GM19193 (cell line): ENCODE results near the gene KRTAP4-7.
"Not testable (repeated sequence)": the region's sequence is repeated elsewhere in the genome, so short reads cannot be mapped to it uniquely, and the experiment has no call there.

Experiments
- POLR2A ChIP-seq: IDR thresholded peaks from 4 replicates; pipeline ENCODE4 v1.6.1; 2011; ENCODE audit not compliant: insufficient read depth, insufficient read length; ENCODE audit errors: extremely low read depth

Gene KRTAP4-7

DNA sequence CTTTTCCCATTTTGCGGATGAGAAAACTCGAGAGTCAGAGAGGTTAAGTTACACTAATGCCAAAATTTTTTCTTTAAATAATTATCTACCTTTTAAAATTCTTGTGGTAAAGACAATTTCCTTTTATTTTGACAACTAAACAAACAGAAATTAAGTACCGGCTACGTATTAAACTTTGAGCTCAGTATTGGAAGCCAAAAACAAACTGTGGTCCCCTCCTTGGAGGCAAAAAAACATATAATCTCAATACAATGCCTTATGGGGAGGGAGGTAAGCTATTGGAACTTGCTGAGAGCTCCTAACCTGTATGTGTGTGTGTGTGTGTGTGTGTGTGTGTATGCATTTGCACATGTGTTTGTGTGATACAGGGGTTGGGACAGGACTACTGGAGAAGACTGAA is 20.5 kb upstream of the KRTAP4-7 start:
- no peak for TF ChIP-seq POLR2A

DNA sequence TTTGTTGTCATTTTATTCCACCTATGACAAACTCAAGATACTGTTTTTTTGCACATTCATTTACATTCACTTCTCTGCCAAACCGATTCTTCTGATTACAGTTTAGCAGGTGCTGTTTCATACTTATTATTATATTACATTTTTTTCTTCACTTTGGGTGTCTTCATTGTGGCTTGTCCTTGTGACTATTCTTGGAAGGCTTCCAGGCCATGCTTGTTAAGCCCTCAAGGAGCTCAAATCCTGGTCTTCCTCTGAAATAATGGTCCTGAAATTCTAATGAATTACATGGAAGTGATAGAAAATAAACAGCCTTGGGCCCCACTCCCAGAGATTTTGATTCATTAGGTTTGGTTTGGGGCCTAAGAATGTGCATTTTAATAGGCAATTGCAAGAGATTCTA is 19.6 kb upstream of the KRTAP4-7 start:
- TF ChIP-seq POLR2A, result no peak

DNA sequence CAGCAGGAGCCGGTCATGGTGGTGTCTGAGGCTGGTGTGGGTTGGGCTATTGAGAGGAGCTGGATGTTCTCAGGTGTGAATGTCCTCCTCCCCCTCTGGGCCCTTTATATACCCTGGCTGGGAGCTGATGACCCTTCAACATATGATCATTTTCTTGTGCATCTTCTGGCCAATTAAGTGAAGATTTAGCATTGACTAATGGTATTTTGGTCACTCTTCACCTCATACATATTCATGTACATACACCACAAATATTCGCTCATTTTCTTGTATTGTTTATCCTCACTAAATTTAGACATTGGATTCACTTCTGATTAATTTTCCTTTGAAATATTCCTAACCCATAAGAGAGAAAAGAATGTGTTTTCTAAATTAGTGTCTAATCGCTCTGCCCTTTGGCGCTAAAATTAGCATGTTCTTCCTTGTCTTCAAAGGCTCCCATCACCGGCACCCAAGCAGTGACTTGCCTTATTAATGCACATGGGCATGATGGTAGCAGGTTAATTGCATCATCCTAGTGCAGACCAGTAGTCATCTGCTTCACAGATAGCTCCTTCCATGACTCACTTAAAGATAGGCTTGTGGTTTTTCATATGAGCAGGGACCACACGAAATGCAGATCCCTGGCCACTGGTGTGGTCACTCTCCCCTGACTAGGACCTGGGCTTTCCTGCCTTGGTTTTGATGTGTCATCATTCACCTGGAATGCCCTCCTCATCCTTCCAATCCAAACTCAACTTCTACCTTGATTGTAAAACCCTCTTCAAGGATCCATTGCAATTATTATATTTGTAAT is 17.9 kb upstream of the KRTAP4-7 start, which contains the start of gene KRTAP2-4:
KRTAP2-4 (minus strand) TSS at position 51 of the 796 bp plus-strand sequence; CDS start at position 17, 34 bp downstream.
- TF ChIP-seq POLR2A, result no peak

- no peak for TF ChIP-seq POLR2A
Observed at GRCh38 chr17:41067281-41067680, 16.7 kb upstream of the KRTAP4-7 start.

DNA sequence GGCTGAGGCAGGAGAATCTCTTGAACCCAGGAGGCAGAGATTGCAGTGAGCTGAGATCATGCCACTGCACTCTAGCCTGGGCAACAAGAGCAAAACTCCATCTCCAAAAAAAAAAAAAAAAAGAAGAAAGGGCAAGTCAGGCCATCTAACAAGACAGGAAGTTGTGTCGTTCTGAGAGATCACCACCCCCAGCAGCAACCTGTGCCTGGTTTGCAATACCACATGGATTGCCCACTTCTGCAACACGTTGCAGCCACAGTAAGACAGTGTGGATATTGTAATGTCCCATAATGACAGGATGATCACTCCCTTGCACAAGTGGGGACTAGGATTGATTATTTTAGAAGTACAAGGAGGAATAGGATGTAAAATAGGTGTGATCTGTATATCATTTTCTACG is 14.9 kb upstream of the KRTAP4-7 start:
- no peak for TF ChIP-seq POLR2A

- no peak for TF ChIP-seq POLR2A
Observed at GRCh38 chr17:41071606-41072360, 12.2 kb upstream of the KRTAP4-7 start.

GRCh38 chr17:41073676-41074075 is 10.3 kb upstream of the KRTAP4-7 start:
- TF ChIP-seq POLR2A, result no peak

DNA sequence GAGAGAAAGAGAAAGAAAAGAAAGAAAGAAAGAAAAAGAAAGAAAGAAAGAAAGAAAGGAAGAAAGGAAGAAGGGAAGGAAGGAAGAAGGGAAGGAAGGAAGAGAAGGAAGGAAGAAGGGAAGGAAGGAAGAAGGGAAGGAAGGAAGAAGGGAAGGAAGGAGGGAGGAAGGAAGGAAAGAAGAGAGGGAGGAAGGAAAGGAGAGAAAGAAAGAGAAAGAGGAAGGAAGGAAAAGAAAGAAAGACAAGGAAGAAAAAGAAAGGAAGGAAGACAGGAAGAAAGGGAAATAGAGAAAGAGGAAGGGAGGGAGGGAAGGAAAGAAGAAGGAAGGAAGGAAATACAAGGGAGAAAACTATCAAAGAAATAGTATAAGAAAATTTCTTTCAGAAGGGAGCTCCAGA is 7.2 kb upstream of the KRTAP4-7 start:
- no peak for TF ChIP-seq POLR2A

DNA sequence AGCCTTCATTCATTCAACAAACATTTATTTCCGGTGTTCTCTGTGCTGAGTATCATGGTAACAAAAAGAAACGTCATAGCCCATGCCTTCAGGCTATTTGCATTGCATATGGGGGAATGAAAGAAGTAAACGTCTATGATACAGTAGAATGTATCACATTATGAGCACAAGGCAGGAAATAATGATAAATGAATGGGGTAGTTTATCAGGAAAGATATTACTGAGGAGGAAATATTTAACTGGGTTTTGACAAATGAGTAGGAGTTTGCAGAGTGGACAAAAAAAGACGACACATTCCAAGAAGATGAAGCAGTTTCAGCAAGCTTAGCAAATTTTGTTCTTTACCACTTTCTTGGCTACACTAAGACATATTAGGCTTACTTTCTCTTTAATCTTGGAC is 1.3 kb upstream of the KRTAP4-7 start:
- no peak for TF ChIP-seq POLR2A

DNA sequence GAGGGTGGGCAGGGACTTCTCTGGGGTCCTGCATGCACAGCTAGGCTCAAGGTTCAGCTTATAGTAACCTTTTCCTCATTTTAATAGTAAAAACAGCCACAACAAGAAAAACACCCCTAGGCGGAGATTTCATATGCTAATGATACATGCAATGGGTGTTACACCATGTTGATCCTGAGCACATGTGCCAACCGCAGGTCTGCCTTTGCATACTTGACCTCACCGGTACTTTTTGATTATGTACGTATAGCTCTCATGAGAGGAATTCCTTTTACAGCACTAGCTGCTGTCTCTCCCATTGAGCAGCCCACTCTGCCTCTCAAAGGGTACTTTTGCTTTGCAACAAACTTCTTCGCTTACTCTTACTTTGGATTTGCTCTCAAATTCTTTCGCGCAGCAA is 12.1 kb downstream of the KRTAP4-7 start:
- no peak for TF ChIP-seq POLR2A

DNA sequence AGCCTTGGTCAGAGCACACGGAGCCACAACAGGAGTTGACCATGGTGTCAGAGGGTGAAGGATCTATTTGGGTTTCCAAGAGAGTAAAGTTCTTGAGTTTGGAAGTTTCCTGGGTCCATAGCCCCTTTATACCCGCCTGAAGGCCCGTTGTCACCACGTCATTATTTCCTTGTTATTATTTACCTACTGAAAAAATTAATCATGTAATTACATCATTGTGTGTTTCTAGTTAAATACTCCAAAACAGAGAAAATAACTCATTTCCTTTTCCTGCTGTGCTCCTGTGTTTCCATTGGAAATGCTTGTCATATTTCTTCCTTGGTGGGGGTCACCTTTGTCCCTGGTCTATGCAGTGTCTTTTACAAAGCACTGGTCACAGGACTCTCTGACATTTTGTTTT is 14.1 kb downstream of the KRTAP4-7 start, which contains the start of gene KRTAP4-8:
KRTAP4-8 (minus strand) TSS at position 101 of the 400 bp plus-strand sequence; CDS start at position 43, 58 bp downstream.
- TF ChIP-seq POLR2A, result no peak

DNA sequence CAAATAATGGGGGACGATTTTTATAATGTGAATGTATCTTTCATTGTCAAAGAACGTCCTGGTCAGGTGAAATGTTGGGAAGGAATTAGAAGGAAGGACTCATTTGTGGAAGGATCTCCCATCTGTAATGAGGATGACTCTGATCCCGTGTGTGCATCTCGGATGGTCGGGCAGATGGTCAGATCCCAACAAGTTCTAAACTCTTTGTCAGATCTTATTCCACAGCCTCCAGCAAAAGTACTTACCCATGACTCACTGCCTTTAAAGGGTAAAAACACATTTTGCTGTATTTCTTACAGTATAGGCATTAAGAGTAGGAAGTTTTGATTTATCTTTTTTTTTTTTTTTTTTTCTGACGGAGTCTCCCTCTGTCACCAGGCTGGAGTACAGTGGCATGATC is 14.5 kb downstream of the KRTAP4-7 start:
- no peak for TF ChIP-seq POLR2A

GRCh38 chr17:41101586-41102259 is 17.8 kb downstream of the KRTAP4-7 start, which contains the start of gene KRTAP4-16:
Gene KRTAP4-16, minus strand, starts transcription at chr17:41102209. Its CDS starts 0 bp downstream, at chr17:41102209.
- no peak for TF ChIP-seq POLR2A

- TF ChIP-seq POLR2A, result no peak
Observed at GRCh38 chr17:41103896-41104295, 19.9 kb downstream of the KRTAP4-7 start.

- TF ChIP-seq POLR2A, result not testable (repeated sequence)
Observed at GRCh38 chr17:41105347-41105746, 21.4 kb downstream of the KRTAP4-7 start, which contains the start of gene KRTAP4-9. Gene KRTAP4-9, plus strand, starts transcription at chr17:41105389. Its CDS starts 0 bp downstream, at chr17:41105389.
